ENCODE measurements around the gene FXYD6. TPM values are rescaled to one million over a fixed set of nuclear protein-coding genes. Genes with fewer than 3 reads are reported as not detected.
"Not testable (repeated sequence)": the region's sequence is repeated elsewhere in the genome, so short reads cannot be mapped to it uniquely, and the experiment has no call there.

Gene FXYD6
- 100 to 1,000 TPM in 1 of 3 donors, 10 to 100 TPM in 2; 15.5 to 132 (median 39.6) TPM for polyA plus RNA-seq

DNA sequence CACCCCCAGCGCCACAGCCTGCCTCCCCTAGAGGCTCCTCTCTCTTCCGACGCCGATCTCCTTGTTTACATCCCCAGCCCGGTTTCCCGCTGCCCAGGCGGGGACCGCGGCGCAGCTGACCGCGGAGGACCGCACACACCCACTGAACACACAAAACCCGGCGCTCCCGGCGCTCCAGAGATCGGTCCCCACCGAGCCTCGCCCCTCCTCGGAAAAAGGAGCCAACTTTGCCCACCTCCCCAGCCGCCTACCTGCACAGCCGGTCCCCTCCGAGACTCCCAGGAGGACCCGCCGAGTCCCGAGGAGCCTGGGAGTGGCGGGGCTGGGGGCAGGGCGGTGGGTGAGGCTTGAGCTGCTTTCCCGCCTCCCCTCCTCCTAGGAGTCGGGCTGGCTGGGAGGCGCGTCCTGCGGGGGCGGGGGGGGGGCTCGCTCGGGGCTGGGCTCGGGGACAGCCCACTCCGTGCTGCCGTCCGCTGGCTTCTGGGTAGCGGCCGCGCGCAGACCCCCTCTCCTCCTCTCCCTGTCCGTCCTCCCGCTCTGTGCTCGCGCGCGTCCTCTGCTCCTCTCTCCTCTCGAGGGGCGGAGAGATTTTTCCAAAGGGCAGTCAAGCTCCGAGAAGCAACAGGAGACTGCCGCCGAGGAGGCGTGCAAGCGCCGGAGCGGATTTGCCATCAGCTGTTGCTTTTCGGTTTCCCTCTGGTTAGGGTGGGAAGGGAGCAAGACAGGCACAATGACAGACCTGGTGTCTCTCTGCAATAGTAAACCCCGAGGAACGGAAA is at the start of gene FXYD6:
Gene FXYD6 (minus strand): TSS at position 318 of the 779 bp plus-strand sequence. CDS start 33,882 bp downstream, outside the sequence.
- H3K27ac ChIP-seq (ENCODE audit: low read depth, low read length): no peak within 1 kb of the TSS
- WGBS, 3 donors: 0 to 1% (median 1%) methylated on average over 47 to 63 of the region's 63 CpGs

DNA sequence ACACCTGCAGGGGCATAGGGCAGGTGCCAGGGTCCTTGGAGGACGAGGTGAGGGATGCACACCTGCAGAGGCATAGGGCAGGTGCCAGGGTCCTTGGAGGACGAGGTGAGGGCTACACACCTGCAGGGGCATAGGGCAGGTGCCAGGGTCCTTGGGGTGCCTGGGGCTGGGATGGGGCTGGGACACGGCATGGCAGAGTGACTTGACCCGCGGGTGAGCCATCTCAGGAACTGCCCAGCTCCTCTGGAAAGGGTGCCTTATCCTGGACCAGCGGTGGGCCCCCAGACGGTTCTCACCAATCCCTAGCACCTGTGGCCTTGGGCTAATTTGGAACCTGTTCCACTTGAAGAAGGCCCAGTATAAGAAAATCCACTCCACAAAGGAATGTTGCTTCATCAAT is 49.7 kb upstream of the FXYD6 start:
- 80 to 95% (median 91%) methylated on average over 5 to 7 of the region's 7 CpGs for WGBS, 3 donors
- H3K27ac ChIP-seq (ENCODE audit: low read depth, low read length): not testable (repeated sequence)

DNA sequence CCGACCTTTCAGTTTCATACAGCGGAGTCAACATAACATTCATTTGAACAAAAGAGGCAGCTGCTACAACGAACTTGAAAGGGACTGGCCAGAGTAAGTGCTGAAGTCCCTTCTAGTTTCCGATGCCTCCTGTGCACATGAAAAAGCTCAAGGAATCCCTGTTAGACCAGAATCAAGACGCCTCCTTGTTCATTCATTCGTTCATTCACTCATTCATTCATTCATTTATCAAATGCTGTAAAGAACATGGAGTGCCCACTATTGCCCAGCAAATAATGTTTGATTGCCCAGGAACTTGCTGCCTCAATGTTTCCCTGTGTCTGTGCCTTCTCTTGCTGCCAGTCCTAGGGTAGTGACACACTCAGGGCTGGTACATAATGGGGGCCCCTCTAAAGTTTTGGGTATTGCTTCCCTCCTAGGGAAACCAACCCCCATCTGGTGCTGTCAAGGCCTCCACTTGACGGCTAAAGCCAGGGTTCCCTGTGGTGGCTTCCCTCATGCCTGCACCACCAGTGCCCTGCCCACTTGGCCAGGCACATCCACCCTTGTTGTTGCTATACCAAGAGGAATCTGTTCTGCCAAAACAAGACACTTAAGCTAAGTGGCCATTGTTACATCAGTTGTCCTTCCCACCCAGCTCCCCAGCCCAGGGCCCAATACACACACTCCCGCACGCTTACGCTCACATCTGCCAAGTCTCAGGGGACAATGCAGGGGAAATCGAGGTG is 48.9 kb upstream of the FXYD6 start:
- WGBS, 3 donors: 74 to 84% (median 78%) methylated on average over 11 of the region's 11 CpGs
- no peak overlapping the region for H3K27ac ChIP-seq (ENCODE audit: low read depth, low read length)

- 73 to 90% (median 83%) methylated on average over 11 of the region's 11 CpGs for WGBS, 3 donors
- H3K27ac ChIP-seq (ENCODE audit: low read depth, low read length): no peak overlapping the region
Measured at GRCh38 chr11:117924631-117925170, 48.2 kb upstream of the FXYD6 start.

DNA sequence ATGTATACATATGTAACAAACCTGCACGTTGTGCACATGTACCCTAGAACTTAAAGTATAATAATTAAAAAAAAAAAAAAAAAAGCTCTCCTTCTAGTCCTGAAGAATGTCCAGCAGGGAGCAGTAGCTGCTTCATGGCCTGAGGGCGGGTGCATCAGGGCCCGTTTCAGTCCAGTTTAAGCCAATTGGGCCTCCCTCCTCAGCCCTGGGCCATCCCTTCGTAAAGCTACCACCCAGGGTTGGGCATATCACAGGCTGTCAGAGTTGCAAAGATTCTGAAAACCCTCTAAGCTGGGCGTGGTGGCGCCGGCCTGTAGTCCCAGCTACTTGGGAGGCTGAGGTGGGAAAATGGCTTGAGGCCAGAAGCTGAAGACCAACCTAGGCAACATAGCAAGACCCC is 47.3 kb upstream of the FXYD6 start:
- WGBS, 3 donors: 92 to 96% (median 94%) methylated on average over 6 of the region's 7 CpGs

DNA sequence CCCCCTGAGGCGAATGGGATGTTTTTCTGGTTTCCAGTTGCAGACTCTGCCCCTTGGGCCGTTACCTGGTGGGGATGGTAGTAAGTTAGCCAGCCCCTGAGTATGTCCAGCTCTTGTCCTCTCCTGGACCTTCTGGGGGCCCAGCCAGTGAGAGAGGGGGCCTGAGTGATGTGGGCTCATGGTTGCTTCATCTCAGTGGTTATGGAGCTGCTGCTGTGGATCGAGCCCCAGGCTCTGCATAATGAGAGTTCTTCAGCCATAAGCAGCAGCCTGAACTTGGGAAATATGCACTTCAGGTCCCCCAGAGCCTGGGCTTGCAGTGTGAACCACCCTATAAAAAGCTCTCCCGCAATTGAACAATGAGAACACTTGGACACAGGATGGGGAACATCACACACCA is 46.8 kb upstream of the FXYD6 start:
- WGBS, 3 donors: 79 to 90% (median 90%) methylated on average over 4 of the region's 4 CpGs
- H3K27ac ChIP-seq (ENCODE audit: low read depth, low read length): no peak overlapping the region

More for the DNA sequence above, 47.3 kb upstream of the FXYD6 start:
- no peak overlapping the region for H3K27ac ChIP-seq (ENCODE audit: low read depth, low read length)

DNA sequence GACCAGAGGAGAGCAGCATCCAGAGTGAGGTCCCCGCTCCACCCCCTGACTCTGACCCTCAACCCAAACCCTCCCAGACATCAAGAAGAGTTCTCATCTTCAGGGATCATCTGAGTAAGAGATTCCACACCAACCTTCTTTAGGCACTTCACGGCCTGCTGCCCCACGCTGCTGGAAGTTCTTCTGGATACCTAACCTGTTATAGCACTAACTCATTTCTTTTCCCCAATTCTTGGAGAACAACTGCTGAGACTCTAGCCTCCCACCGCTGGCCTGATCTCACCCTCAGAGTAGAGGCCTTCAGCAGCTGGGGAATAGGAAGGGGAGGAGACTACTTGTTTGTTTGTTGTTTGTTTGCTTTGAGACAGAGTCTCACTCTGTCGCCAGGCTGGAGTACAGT is 45.4 kb upstream of the FXYD6 start:
- 94 to 98% (median 96%) methylated on average over 5 of the region's 5 CpGs for WGBS, 3 donors

GRCh38 chr11:117921456-117921855 is 45.0 kb upstream of the FXYD6 start:
- 95 to 100% (median 100%) methylated on average over 2 of the region's 2 CpGs for WGBS, 3 donors

More for the DNA sequence above, 45.4 kb upstream of the FXYD6 start:
- H3K27ac ChIP-seq (ENCODE audit: low read depth, low read length): no peak overlapping the region

GRCh38 chr11:117919781-117920221 is 43.3 kb upstream of the FXYD6 start:
- 75 to 83% (median 79%) methylated on average over 4 of the region's 4 CpGs for WGBS, 3 donors
- H3K27ac ChIP-seq (ENCODE audit: low read depth, low read length): no peak overlapping the region

More at GRCh38 chr11:117921456-117921855, 45.0 kb upstream of the FXYD6 start:
- no peak overlapping the region for H3K27ac ChIP-seq (ENCODE audit: low read depth, low read length)

DNA sequence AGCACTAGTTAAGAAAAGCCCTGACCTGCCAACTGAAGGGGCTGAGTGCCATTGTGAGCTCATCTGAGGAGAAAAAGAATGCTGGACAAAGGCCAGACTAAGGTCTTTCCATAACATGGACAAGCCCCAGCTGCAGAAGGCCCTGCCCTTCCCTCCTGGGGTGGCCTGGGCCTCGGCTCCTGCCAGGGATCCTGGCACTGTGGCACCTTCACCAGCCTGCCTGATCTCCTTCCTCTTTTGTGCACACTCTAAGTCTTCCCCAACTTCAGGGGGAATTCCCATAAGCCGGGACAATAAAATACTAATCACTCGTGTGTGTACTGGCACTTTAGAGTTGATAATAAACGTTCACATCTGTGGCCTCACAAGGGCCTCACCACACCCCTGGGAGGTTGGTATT is 42.9 kb upstream of the FXYD6 start:
- WGBS, 3 donors: 20 to 37% (median 26%) methylated on average over 4 of the region's 4 CpGs
- no peak overlapping the region for H3K27ac ChIP-seq (ENCODE audit: low read depth, low read length)

GRCh38 chr11:117918366-117919255 is 42.2 kb upstream of the FXYD6 start:
- H3K27ac ChIP-seq (ENCODE audit: low read depth, low read length): no peak overlapping the region
- 87 to 91% (median 88%) methylated on average over 17 of the region's 17 CpGs for WGBS, 3 donors

GRCh38 chr11:117917591-117918151 is 41.2 kb upstream of the FXYD6 start:
- 91 to 95% (median 94%) methylated on average over 5 of the region's 5 CpGs for WGBS, 3 donors
- H3K27ac ChIP-seq (ENCODE audit: low read depth, low read length): no peak overlapping the region

GRCh38 chr11:117916956-117917355 is 40.5 kb upstream of the FXYD6 start:
- 89 to 97% (median 95%) methylated on average over 11 of the region's 11 CpGs for WGBS, 3 donors
- H3K27ac ChIP-seq (ENCODE audit: low read depth, low read length): no peak overlapping the region

GRCh38 chr11:117915672-117916235 is 39.3 kb upstream of the FXYD6 start:
- H3K27ac ChIP-seq (ENCODE audit: low read depth, low read length): no peak overlapping the region
- 87 to 91% (median 88%) methylated on average over 9 of the region's 9 CpGs for WGBS, 3 donors

- H3K27ac ChIP-seq (ENCODE audit: low read depth, low read length): no peak overlapping the region
- WGBS, 3 donors: 60 to 64% (median 61%) methylated on average over 10 of the region's 10 CpGs
Measured at GRCh38 chr11:117914991-117915618, 38.6 kb upstream of the FXYD6 start.

DNA sequence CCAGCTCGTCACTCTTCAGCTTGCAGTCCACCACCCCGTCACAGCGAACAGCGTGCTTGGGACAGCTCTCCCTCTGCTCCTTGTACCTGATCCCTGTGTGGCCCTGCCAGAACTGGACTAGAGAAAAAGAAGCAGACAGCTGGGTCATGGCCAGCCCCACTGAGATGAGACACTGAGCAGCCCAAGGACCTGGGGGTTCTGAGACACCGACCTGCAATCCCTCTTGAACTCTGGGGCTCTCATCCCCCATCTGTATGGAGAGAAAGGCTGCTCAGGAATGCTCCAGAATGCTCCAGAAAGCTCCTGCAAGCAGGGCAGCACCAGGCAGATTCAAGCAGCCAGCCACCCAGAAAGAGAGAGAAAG is 37.9 kb upstream of the FXYD6 start:
- 87 to 97% (median 89%) methylated on average over 5 of the region's 5 CpGs for WGBS, 3 donors
- no peak overlapping the region for H3K27ac ChIP-seq (ENCODE audit: low read depth, low read length)

- H3K27ac ChIP-seq (ENCODE audit: low read depth, low read length): no peak overlapping the region
- WGBS, 3 donors: 89 to 98% (median 91%) methylated on average over 9 of the region's 9 CpGs
Measured at GRCh38 chr11:117913736-117914397, 37.4 kb upstream of the FXYD6 start.

All from adipose tissue (tissue), 3 donors.